PFSK-1 (cell line): Measurements from ENCODE around the gene LONP2.

Experiments used
- POLR2AphosphoS5 ChIP-seq: IDR thresholded peaks from 2 replicates; pipeline ENCODE4 v1.6.1; 2012; ENCODE audit warnings: low read depth, mild to moderate bottlenecking, control low read depth, low read length, moderate library complexity
- REST ChIP-seq, 2 experiments: IDR thresholded peaks; 2 replicates each; pipeline versions ENCODE4 v1.6.1 to v1.8.0; 2011 to 2012; ENCODE audit warnings: low read depth in 2 of 2, low read length in 2 of 2, control low read depth in 1 of 2, inconsistent platforms in 1 of 2, mild to moderate bottlenecking in 1 of 2, moderate library complexity in 1 of 2; ENCODE audit not compliant: insufficient read depth in 1 of 2
- SIN3A ChIP-seq: IDR thresholded peaks from 2 replicates; pipeline ENCODE4 v1.6.1; 2012; ENCODE audit warnings: mild to moderate bottlenecking, low read length, moderate library complexity, borderline replicate concordance; ENCODE audit not compliant: insufficient read depth
- TAF1 ChIP-seq: IDR thresholded peaks from 2 replicates; pipeline ENCODE4 v1.6.1; 2012; ENCODE audit warnings: low read length, control low read depth, borderline replicate concordance; ENCODE audit not compliant: insufficient read depth

DNA sequence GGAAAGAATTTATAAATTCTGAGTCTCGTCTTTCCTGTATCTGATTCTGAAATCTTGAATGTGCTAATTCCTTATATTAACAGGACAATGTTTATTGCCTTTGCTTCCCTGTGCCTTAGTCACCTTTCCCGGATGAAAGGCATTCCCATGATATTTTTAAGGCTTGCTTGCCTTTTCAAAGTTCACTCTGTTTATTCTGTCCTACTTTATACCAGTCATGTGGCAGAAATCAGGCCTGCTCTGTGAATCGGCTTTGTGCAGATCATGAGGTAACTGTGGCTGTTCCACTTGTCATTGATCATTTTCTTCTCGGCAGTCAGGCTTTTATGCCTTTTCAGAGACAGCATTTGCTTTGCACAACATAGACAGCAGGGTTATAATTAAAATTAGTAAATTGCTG lies 32.0 kb downstream of the LONP2 start:
- TF ChIP-seq TAF1 (no peak), SIN3A (no peak), POLR2AphosphoS5 (no peak), REST (IDR thresholded peaks at IDR 0.05; ENCODE audit: insufficient read depth in 1 of 2, low read depth in 2 of 2, low read length in 2 of 2) (no peak)
